AG09309 (cell line): ENCODE measurements around the gene ESPNL.

Experiments
- DNase-seq: peaks from one replicate; pipeline ENCODE4 v3.0.0-alpha.2; 2010; ENCODE audit warnings: low read depth
- H3K4me3 ChIP-seq: 2 replicates; pipeline ENCODE4 v1.5.1; 2011; ENCODE audit warnings: mild to moderate bottlenecking, low read depth, low read length, moderate library complexity; ENCODE audit not compliant: control insufficient read depth
- TF ChIP-seq, protein P1 (sequence below): IDR thresholded peaks from 2 replicates; pipeline ENCODE4 v1.5.1; 2011; ENCODE audit warnings: mild to moderate bottlenecking, low read depth, low read length, inconsistent platforms; ENCODE audit not compliant: insufficient read depth, control insufficient read depth; ENCODE audit errors: missing control alignments

The ESPNL gene

DNA sequence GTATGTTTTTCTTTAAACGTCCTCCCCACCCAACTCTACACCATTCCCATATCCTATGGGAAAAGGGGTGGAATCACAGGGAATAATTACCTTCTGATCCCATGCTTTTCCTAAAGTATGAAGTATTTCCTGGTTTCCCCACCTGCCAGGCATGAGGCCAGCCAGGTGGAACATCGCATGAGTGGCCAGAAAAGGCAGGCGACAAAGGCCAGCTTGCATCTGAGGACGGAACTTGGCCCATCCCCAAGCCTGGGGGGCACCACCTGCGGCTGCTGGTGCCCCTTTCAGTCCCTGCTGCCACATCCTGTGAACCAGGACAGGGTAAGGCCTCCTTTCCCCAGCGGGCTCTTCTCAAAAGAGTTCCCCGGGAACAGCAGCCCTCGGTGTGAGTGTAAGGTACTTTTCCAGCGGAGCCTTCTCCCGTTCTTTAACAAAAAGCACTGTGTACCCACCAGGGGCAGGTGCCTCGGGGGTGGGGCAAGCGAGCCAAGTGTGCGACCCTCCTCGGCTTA is 57.4 kb downstream of the ESPNL start:
- no peak for DNase-seq
- no peak overlapping the region for H3K4me3 ChIP-seq
- TF ChIP-seq, protein P1, sequence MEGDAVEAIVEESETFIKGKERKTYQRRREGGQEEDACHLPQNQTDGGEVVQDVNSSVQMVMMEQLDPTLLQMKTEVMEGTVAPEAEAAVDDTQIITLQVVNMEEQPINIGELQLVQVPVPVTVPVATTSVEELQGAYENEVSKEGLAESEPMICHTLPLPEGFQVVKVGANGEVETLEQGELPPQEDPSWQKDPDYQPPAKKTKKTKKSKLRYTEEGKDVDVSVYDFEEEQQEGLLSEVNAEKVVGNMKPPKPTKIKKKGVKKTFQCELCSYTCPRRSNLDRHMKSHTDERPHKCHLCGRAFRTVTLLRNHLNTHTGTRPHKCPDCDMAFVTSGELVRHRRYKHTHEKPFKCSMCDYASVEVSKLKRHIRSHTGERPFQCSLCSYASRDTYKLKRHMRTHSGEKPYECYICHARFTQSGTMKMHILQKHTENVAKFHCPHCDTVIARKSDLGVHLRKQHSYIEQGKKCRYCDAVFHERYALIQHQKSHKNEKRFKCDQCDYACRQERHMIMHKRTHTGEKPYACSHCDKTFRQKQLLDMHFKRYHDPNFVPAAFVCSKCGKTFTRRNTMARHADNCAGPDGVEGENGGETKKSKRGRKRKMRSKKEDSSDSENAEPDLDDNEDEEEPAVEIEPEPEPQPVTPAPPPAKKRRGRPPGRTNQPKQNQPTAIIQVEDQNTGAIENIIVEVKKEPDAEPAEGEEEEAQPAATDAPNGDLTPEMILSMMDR, result no peak

DNA sequence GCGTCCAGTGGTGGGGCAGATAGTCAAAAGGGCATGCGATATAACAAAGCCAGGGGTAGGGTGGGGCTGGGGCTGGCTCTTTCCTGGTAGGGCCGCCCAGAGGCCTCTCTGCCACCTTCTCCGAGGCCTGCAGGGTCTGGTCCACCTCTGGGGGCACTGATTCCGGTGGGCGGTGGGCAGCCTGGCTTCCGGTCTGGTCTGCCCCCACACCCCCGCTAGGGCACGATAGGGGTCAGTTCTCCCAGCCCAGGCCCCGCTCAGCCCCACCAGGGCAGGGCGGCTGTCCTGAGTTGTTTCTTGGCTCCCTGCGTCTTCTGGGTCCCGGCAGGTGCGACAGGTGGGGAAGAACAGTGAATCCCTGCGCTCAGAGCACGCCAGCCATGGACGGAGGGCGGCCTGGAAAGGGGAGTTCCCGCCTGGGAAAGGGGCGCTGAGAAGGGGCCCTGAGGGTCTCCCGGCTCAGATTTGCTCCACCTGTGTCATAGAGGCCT is 57.9 kb downstream of the ESPNL start:
- no peak for DNase-seq
- TF ChIP-seq, protein P1, result no peak
- no peak overlapping the region for H3K4me3 ChIP-seq

DNA sequence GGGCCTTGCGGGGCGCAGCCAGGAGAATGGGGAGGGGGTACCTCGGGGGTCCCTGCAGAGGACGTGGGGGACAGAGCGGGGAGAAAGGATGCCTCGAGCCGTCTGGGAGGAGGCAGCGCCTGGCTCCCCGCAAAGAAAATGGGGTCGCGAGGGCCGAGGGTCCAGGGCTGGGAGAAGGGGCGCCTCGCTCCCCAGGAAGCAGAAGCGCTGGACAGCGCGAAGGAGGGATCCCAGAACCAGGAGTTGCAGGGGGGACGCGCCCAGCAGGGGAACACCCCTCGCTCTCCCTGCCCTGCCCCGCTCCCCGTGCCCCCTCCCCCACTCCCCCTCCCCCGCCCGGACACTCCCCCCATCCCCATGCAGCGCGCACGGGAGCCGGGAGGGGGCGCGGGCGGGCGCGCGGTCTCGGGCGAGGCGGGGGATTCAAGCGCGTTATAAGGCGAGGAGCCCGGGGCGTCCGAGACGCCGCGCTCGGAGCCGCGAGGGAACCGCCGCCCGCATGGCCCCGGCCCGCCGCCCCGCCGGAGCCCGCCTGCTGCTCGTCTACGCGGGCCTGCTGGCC is 58.5 kb downstream of the ESPNL start, which contains the start of gene ERFE:
TSS of gene ERFE (plus strand) at position 462 of the 562 bp plus-strand sequence. CDS start at position 500, 38 bp downstream.
- DNase-seq, result no peak
- H3K4me3 ChIP-seq, result peak within 1 kb of the TSS; percentile 22
- TF ChIP-seq, protein P1, result peak; percentile 44

DNA sequence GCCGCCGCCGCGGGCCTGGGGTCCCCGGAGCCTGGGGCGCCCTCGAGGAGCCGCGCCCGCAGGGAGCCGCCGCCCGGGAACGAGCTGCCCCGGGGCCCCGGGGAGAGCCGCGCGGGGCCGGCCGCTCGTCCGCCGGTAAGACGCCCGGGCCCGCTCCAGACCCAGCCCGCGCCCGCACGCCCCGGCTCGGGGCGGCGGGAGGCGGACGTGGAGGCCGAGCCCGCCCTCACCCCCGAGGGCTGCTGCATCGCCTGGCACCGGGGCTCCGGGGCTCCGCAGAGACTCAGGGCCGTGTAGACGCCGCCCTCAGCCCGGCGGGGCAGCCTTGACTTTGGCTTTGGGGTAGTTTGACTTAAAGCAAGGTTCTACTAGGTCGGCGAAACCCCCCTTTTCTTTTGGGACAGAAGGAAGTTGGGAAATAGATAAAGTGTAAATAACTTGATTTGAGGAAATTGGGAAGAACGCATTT is 59.0 kb downstream of the ESPNL start:
- peak overlapping the region; percentile 22 for H3K4me3 ChIP-seq
- TF ChIP-seq, protein P1, result no peak
- DNase-seq, result no peak

DNA sequence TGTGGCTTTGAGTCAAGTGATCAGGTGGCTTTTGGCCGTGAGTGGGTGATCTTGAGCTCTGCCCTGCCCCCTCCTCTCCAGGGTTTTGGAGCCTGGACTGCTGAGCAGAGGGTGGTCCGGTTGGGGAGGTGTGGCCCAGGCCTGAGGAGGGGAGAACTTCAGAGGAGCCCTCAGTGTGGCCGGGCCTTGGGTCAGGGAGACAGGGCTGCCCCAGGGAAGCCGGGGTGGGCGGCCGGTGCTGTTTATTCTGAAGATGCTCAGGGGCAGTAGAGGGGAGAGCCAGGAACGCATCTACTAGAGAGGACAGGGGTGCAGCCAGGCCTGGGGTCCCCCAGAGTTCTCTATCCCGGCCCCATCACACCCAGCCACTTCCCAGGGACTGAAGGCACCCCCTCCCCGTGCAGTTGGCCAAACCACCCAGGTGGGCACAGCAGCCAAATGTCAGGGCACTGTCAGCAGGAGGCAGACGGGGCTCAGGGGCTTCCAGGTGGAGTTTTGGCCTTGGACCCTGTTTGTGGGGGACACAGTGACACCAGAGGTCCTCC is 59.6 kb downstream of the ESPNL start:
- H3K4me3 ChIP-seq, result no peak overlapping the region
- no peak for DNase-seq
- TF ChIP-seq, protein P1, result no peak

DNA sequence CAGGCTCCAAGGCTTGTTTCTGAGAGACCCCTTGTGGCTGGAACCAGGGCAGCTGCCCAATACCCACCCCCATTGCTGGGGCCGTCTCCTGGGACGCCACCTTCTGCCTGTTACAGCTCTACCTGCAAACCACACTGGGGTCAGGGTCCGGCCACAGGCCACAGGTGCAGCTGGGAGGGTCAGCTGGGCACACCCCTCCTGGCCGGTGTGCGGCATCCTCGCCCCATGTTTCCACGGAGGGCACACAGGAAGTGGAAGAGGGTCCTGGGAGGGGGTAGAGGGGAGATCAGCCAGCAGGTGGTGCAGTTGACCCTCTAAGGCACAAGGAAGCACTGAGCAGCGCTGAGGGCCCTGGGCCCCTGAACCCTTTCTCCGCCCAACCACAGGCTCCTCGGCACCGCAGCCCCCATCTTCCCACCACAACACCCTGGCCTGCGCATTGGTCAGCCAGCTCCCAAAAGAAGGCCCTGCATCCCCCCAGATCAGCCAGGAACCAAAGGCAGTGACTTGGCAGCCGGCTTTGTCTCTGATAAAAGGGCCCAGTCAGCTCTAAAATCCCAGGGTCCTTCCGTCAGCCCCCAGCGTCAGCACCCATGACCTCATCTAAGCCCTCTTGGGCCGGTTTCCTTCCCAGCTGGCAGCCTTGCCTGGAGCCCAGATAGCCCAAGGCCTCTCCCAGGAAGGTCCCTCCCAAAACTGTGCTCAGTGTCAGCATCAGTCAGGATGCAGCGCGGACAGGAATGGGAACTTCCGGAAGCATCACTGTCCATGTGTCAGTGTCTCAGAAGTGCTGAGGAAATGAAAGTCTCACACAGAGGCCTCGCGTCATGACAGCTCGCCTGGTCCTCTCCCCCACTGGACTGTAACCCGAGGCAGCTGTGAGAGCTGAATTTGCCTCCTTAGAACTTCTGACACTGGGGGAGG is 60.3 kb downstream of the ESPNL start:
- no peak overlapping the region for H3K4me3 ChIP-seq
- DNase-seq, result no peak
- TF ChIP-seq, protein P1, result no peak
